SK-N-SH treated with all-trans-retinoic acid at 6 μM for 48 hours (cell line): Measurements from ENCODE around the gene SLC19A1.

Source experiments
- ATAC-seq: fragments of 200-7000 bp; cut with Tn5 transposase; 3 replicates; pipeline ENCODE4 v1.9.1; 2020; ENCODE audit warnings: mild to moderate bottlenecking, moderate library complexity
- ARNTL ChIP-seq: fragments of 450-650 bp; formaldehyde crosslinking; IDR thresholded peaks from 2 replicates; pipeline ENCODE4 v1.5.0; 2020; ENCODE audit warnings: low read depth, mild to moderate bottlenecking, moderate library complexity, borderline replicate concordance
- BACH2 ChIP-seq: fragments of 250-450 bp; sonication (Bioruptor Pico); IDR thresholded peaks from 2 replicates; pipeline ENCODE4 v1.9.0; 2021; ENCODE audit warnings: mild to moderate bottlenecking, borderline replicate concordance
- CREB5 ChIP-seq: fragments of 250-450 bp; sonication (Bioruptor Pico); IDR thresholded peaks from 2 replicates; pipeline ENCODE4 v1.5.1; 2020; ENCODE audit warnings: low read depth, mild to moderate bottlenecking, moderate library complexity
- CSRNP3 ChIP-seq: fragments of 250-450 bp; sonication (Bioruptor Pico); IDR thresholded peaks from 2 replicates; pipeline ENCODE4 v1.5.1; 2021; ENCODE audit warnings: mild to moderate bottlenecking, moderate library complexity
- ESRRG ChIP-seq: fragments of 250-450 bp; sonication (Bioruptor Pico); IDR thresholded peaks from 2 replicates; pipeline ENCODE4 v1.6.1; 2021; ENCODE audit warnings: mild to moderate bottlenecking
- GLIS3 ChIP-seq: fragments of 250-450 bp; sonication (Bioruptor Pico); IDR thresholded peaks from 2 replicates; pipeline ENCODE4 v1.5.0; 2020; ENCODE audit warnings: mild to moderate bottlenecking, moderate library complexity
- ISL1 ChIP-seq: fragments of 250-450 bp; sonication (Bioruptor Pico); IDR thresholded peaks from 2 replicates; pipeline ENCODE4 v2.1.2; 2022; ENCODE audit warnings: mild to moderate bottlenecking, moderate library complexity
- OSR1 ChIP-seq: fragments of 250-450 bp; sonication (Bioruptor Pico); IDR thresholded peaks from 2 replicates; pipeline ENCODE4 v1.8.0; 2022; ENCODE audit warnings: moderate library complexity, mild to moderate bottlenecking, inconsistent platforms
- PATZ1 ChIP-seq: fragments of 250-450 bp; sonication (Bioruptor Pico); IDR thresholded peaks from 2 replicates; pipeline ENCODE4 v1.8.0; 2020; ENCODE audit warnings: mild to moderate bottlenecking, moderate library complexity, borderline replicate concordance
- POU6F1 ChIP-seq: fragments of 250-450 bp; sonication (Bioruptor Pico); IDR thresholded peaks from 2 replicates; pipeline ENCODE4 v1.8.0; 2021; ENCODE audit warnings: low read depth, mild to moderate bottlenecking, moderate library complexity, borderline replicate concordance
- RARB ChIP-seq: fragments of 250-450 bp; sonication (Bioruptor Pico); IDR thresholded peaks from 2 replicates; pipeline ENCODE4 v1.8.0; 2021; ENCODE audit warnings: mild to moderate bottlenecking, moderate library complexity
- TCF4 ChIP-seq: fragments of 250-450 bp; sonication (Bioruptor Pico); IDR thresholded peaks from 2 replicates; pipeline ENCODE4 v1.8.0; 2021; ENCODE audit warnings: mild to moderate bottlenecking, moderate library complexity, borderline replicate concordance
- TOX ChIP-seq: fragments of 250-450 bp; sonication (Bioruptor Pico); IDR thresholded peaks from 2 replicates; pipeline ENCODE4 v1.8.0; 2021; ENCODE audit warnings: mild to moderate bottlenecking, moderate library complexity, borderline replicate concordance
- TSHZ2 ChIP-seq: fragments of 250-450 bp; sonication (Bioruptor Pico); IDR thresholded peaks from 2 replicates; pipeline ENCODE4 v1.5.0; 2020; ENCODE audit warnings: mild to moderate bottlenecking, moderate library complexity
- ZC3H10 ChIP-seq: fragments of 250-450 bp; sonication (Bioruptor Pico); IDR thresholded peaks from 2 replicates; pipeline ENCODE4 v1.5.1; 2021; ENCODE audit warnings: mild to moderate bottlenecking, moderate library complexity
- ZFP3 ChIP-seq: fragments of 250-450 bp; sonication (Bioruptor Pico); IDR thresholded peaks from 2 replicates; pipeline ENCODE4 v1.5.0; 2020; ENCODE audit warnings: mild to moderate bottlenecking, moderate library complexity
- ZFP30 ChIP-seq: fragments of 450-650 bp; formaldehyde crosslinking; IDR thresholded peaks from 2 replicates; pipeline ENCODE4 v1.5.0; 2022; ENCODE audit warnings: mild to moderate bottlenecking, moderate library complexity
- ZNF565 ChIP-seq: fragments of 450-650 bp; formaldehyde crosslinking; conservative IDR thresholded peaks from 2 replicates; pipeline ENCODE4 v1.5.0; 2020; ENCODE audit warnings: low read depth, mild to moderate bottlenecking, moderate library complexity
- ZNF70 ChIP-seq: fragments of 450-650 bp; formaldehyde crosslinking; IDR thresholded peaks from 2 replicates; pipeline ENCODE4 v1.5.0; 2020; ENCODE audit warnings: mild to moderate bottlenecking, moderate library complexity
- ZNF8 ChIP-seq: fragments of 450-650 bp; formaldehyde crosslinking; IDR thresholded peaks from 2 replicates; pipeline ENCODE4 v1.5.0; 2020; ENCODE audit warnings: mild to moderate bottlenecking, moderate library complexity

SLC19A1 gene

GRCh38 chr21:45535341-45536081, 6.7 kb downstream of the SLC19A1 start (continued):
- TF ChIP-seq POU6F1 (CRISPR knock-in tag) (no peak), ZNF8 (no peak), PATZ1 (no peak), TOX (CRISPR knock-in tag) (no peak), ISL1 (CRISPR knock-in tag) (no peak), OSR1 (CRISPR knock-in tag) (no peak), RARB (CRISPR knock-in tag) (no peak), BACH2 (no peak), ESRRG (CRISPR knock-in tag) (no peak), CREB5 (CRISPR knock-in tag) (no peak)
- TF ChIP-seq, all 23 proteins: peak for 0

GRCh38 chr21:45534636-45535331, 7.5 kb downstream of the SLC19A1 start:
- no peak for TF ChIP-seq ZFP30 (CRISPR knock-in tag)
- TF ChIP-seq CSRNP3 (CRISPR knock-in tag), result no peak
- TF ChIP-seq ZNF565 (CRISPR knock-in tag), result no peak
- TF ChIP-seq GLIS3 (CRISPR knock-in tag), result no peak
- no peak for TF ChIP-seq TSHZ2 (CRISPR knock-in tag)
- TF ChIP-seq OSR1 (CRISPR knock-in tag), result no peak
- TF ChIP-seq ZC3H10, result no peak
- no peak for TF ChIP-seq CREB5 (CRISPR knock-in tag)
- no peak for TF ChIP-seq ARNTL
- no peak for TF ChIP-seq ZNF8
- no peak for TF ChIP-seq ZNF70
- no peak for TF ChIP-seq ISL1 (CRISPR knock-in tag)
- no peak for TF ChIP-seq ZFP3 (CRISPR knock-in tag)
- no peak for TF ChIP-seq TCF4
- no peak; the same call in 2 of the 3 replicates for ATAC-seq
